ENCODE data around the gene SLC2A9.

DNA sequence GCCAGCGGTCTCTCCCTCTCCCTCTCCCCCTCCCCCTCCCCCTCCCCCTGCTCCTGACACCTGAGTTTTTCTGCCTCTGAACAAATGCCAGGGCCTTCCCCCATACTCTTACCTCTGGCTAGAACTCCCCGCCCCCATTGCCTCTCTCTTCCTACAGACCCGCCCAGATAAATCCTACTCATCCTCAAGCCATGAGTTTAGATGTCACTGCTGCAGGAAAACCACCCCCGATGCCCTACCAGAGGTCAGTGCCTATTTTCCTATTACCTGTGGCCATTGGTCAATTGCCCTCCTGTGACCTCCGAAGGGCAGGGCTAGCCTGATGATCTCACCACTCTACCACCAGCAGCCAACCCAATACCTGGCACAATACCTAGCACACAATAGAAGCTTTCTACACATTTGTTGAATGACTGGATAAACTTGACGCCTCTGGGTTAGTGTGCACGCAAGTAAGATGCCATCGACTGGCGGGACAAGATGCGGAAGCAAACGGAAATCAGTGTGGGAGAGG, 43.7 kb downstream of the SLC2A9 start:
- TF ChIP-seq EP300 (IDR thresholded peaks at IDR 0.05; ENCODE audit: borderline replicate concordance) = no peak
- TF ChIP-seq, protein P1, sequence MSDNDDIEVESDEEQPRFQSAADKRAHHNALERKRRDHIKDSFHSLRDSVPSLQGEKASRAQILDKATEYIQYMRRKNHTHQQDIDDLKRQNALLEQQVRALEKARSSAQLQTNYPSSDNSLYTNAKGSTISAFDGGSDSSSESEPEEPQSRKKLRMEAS (IDR thresholded peaks at IDR 0.05) = no peak
- no peak for TF ChIP-seq TAF1 (IDR thresholded peaks at IDR 0.05; ENCODE audit: low read depth)
- no peak for TF ChIP-seq YY1 (IDR thresholded peaks at IDR 0.05; ENCODE audit: low read depth)
